BE2C (cell line): ENCODE results near the gene PPP1R2.

Experiments used
- DNase-seq: peaks from one replicate; pipeline ENCODE4 v3.0.0-alpha.2; 2020
- H3K27me3 ChIP-seq: fragments of 250-450 bp; sonication (Bioruptor Pico); 2 replicates; pipeline ENCODE4 v1.5.1; 2020; ENCODE audit warnings: mild to moderate bottlenecking
- H3K36me3 ChIP-seq: fragments of 250-450 bp; sonication (Bioruptor Pico); 2 replicates; pipeline ENCODE4 v1.5.1; 2020; ENCODE audit warnings: mild to moderate bottlenecking
- H3K4me1 ChIP-seq: fragments of 250-450 bp; sonication (Bioruptor Pico); 2 replicates; pipeline ENCODE4 v1.5.1; 2020
- H3K4me3 ChIP-seq: 2 replicates; pipeline ENCODE4 v1.5.1; 2011; ENCODE audit warnings: low read depth, low read length
- H3K9me3 ChIP-seq: fragments of 250-450 bp; sonication (Bioruptor Pico); 2 replicates; pipeline ENCODE4 v1.5.1; 2020
- TF ChIP-seq, protein P1 (sequence below): IDR thresholded peaks from 2 replicates; pipeline ENCODE4 v1.5.1; 2012; ENCODE audit warnings: mild to moderate bottlenecking, low read depth, low read length

The PPP1R2 gene

DNA sequence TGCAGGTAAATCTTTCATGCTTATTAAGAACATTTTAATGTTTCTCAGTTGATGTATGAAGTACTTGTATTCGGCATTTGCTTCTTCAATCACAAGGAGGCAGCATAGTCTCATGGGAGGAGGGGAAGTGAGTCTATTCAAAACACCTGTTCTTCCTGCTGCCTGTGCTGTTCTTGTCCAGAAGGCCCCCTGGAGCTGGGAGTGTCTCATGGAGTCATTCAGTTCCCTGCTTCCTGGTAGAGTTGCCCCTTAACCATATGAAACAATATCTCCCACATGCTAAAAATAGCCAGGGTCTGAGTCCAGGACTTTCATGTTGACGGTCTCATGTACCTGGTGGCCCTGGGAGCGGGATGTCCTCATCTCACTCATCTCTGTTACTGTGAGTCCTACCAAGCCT lies 15.5 kb upstream of the PPP1R2 start:
- no peak overlapping the region for H3K4me3 ChIP-seq
- DNase-seq, result no peak
- no peaks in the 10 kb centered on the region for H3K9me3 ChIP-seq
- TF ChIP-seq, protein P1, sequence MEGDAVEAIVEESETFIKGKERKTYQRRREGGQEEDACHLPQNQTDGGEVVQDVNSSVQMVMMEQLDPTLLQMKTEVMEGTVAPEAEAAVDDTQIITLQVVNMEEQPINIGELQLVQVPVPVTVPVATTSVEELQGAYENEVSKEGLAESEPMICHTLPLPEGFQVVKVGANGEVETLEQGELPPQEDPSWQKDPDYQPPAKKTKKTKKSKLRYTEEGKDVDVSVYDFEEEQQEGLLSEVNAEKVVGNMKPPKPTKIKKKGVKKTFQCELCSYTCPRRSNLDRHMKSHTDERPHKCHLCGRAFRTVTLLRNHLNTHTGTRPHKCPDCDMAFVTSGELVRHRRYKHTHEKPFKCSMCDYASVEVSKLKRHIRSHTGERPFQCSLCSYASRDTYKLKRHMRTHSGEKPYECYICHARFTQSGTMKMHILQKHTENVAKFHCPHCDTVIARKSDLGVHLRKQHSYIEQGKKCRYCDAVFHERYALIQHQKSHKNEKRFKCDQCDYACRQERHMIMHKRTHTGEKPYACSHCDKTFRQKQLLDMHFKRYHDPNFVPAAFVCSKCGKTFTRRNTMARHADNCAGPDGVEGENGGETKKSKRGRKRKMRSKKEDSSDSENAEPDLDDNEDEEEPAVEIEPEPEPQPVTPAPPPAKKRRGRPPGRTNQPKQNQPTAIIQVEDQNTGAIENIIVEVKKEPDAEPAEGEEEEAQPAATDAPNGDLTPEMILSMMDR, result peak; percentile 53
- H3K36me3 ChIP-seq, result no peaks in the 10 kb centered on the region
- H3K4me1 ChIP-seq, result no peaks in the 10 kb centered on the region
- no peaks in the 10 kb centered on the region for H3K27me3 ChIP-seq

DNA sequence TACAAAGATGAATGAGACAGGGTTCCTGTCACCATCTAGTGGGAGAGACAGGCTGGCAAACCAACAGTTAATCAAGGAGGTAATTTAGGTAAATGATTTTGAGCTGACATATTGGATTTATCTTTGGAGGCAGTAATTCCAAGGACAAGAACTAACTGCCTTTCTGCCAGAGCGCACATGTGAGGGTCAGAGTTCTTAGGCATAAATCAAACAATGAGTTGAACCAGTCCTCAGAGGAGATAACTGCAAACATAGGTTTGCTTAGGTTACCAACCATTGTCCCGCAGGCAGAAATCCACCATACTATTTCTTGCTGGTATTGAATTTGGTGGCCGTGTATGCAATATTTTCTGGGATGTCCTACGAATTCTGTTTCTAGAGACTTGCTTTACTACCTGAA lies 14.2 kb upstream of the PPP1R2 start:
- Histone ChIP-seq H3K4me3 (no peak overlapping the region), H3K4me1 (no peaks in the 10 kb centered on the region), H3K27me3 (no peaks in the 10 kb centered on the region), H3K36me3 (no peaks in the 10 kb centered on the region), H3K9me3 (no peaks in the 10 kb centered on the region)
- TF ChIP-seq, protein P1, result no peak
- no peak for DNase-seq

DNA sequence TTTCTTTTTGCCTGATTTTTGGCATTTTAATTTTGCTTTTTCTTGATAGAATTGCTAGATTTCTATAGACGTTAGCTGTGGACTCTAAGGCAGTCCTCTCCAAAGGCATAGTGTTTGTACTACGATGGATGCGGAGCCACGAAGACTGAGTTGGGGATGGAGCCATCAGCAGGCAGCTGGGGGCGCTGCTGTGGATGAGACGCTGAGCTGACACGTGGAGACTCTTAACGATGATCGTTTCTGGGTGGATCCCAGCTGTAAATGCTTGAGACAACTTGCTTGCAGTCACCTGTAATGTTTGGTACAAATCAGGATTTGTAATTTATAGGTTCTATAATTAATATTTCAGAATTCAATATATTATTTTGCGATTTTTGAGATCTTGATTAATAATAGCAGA lies 13.3 kb upstream of the PPP1R2 start:
- TF ChIP-seq, protein P1, result peak; percentile 55
- Histone ChIP-seq H3K36me3 (no peaks in the 10 kb centered on the region), H3K4me3 (no peak overlapping the region), H3K4me1 (no peaks in the 10 kb centered on the region), H3K27me3 (no peaks in the 10 kb centered on the region), H3K9me3 (no peaks in the 10 kb centered on the region)
- no peak for DNase-seq

DNA sequence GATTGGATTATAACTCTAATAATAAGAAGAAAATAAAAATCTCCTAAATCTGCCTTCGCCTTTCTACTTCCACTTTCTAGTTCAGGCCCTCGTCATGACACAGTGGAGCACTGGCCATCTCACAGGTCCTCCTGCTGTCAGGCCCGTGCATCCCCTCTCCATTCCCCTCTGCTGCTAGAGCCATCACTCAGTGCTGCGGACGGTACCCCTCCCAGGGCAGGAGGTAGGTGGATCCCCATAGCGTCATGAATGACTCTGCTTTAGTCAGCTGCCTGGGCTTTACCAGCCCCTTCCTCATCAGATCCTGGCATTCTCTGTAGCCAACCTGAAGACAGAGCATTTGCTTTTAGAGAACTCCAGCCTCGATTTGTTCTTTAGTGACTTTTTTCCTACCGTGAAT lies 12.0 kb upstream of the PPP1R2 start:
- DNase-seq, result no peak

DNA sequence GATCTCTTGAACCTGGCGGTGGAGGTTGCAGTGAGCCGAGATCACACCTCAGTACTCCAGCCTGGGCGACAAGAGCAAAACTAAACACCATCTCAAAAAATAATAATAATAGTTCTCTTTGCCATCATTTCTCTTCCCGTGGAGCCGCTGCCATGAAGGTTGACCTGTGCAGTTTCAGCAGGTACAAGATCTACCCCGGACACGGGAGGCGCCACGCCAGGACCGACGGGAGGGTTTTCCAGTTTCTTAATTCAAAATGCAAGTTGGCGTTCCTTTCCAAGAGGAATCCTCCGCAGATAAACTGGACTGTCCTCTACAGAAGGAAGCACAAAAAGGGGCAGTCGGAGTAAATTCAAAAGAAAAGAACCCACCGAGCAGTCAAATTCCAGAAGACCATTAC lies 11.3 kb upstream of the PPP1R2 start:
- no peaks in the 10 kb centered on the region for H3K4me1 ChIP-seq
- no peak overlapping the region for H3K4me3 ChIP-seq
- DNase-seq, result no peak
- no peaks in the 10 kb centered on the region for H3K36me3 ChIP-seq
- no peaks in the 10 kb centered on the region for H3K9me3 ChIP-seq
- TF ChIP-seq, protein P1, result no peak
- no peaks in the 10 kb centered on the region for H3K27me3 ChIP-seq

More for the DNA sequence above, 12.0 kb upstream of the PPP1R2 start:
- Histone ChIP-seq H3K4me1 (no peaks in the 10 kb centered on the region), H3K27me3 (no peaks in the 10 kb centered on the region), H3K36me3 (no peaks in the 10 kb centered on the region), H3K9me3 (no peaks in the 10 kb centered on the region), H3K4me3 (no peak overlapping the region)
- TF ChIP-seq, protein P1, result no peak

DNA sequence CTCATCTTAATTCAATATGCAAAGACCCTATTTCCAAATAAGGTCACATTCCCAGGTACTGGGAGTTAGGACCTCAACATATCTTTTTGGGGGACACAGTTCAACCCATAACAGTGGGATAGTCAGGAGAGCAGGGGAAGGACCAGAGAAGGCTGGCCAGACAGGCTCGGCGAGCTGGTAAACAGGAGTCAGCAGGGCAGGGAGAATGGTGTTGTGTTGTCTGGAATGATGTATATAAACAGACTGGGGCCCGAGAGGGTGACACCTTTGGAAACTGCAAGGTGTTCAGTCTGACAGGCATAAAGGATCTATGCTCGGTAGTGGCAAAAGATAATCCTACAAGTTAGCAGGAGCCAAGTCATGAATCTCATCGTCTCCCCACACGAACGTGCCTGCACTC lies 10.1 kb upstream of the PPP1R2 start:
- TF ChIP-seq, protein P1, result no peak
- Histone ChIP-seq H3K4me1 (0 out of 2 replicates have a peak, but pooled peaks cover 3% of the 10 kb centered on the region), H3K36me3 (no peaks in the 10 kb centered on the region), H3K9me3 (no peaks in the 10 kb centered on the region), H3K27me3 (no peaks in the 10 kb centered on the region), H3K4me3 (no peak overlapping the region)
- no peak for DNase-seq
